ENCODE measurements around the gene ACOT12. TPM values are rescaled to one million over a fixed set of nuclear protein-coding genes. Genes with fewer than 3 reads are reported as not detected.

ACOT12 gene
- total and polyA plus RNA-seq, 2 donors (not counting 3 experiments of a cell fraction or from before 2014, with no cell fraction given): not detected

GRCh38 chr5:81405126-81405891 lies 11.4 kb upstream of the ACOT12 start:
- H3K9me1 ChIP-seq (replicated peaks; ENCODE audit: control insufficient read depth, extremely low read depth, insufficient read depth, low read length): no peaks in the 10 kb centered on the region
- H4K20me1 ChIP-seq (replicated peaks; ENCODE audit: control insufficient read depth, extremely low read depth, insufficient read depth, low read length): no peaks in the 10 kb centered on the region
- no peaks in the 10 kb centered on the region for H3K27me3 ChIP-seq (ENCODE audit: control insufficient read depth in 2 of 2, insufficient read depth in 2 of 2, low read length in 2 of 2)
- no peak for DNase-seq (ENCODE audit: low read depth, low spot score)
- POLR2A ChIA-PET: no interaction called here
- FAIRE-seq: no peak
- H3K9me3 ChIP-seq (replicated peaks; ENCODE audit: control insufficient read depth, insufficient read depth, low read length): no peaks in the 10 kb centered on the region
- CTCF ChIA-PET: interaction anchor here (0.8 kb wide), 1 partner anchor 20 kb away, joined by 3 read pairs; no protein-coding TSS in a partner anchor
- no peak overlapping the region for H3K27ac ChIP-seq (ENCODE audit: insufficient read depth, low read depth, low read length)
- no peaks in the 10 kb centered on the region for H3K4me1 ChIP-seq (ENCODE audit: control insufficient read depth, extremely low read depth, insufficient read depth, low read length)
- no peak for TF ChIP-seq CTCF (IDR thresholded peaks at IDR 0.05; ENCODE audit: extremely low read depth in 1 of 2, insufficient read depth in 1 of 2, low read depth in 1 of 2, low read length in 2 of 2)
- TF ChIP-seq FOS (IDR thresholded peaks at IDR 0.05; ENCODE audit: borderline replicate concordance, insufficient read depth, low read length): no peak
- no peak for TF ChIP-seq POLR2AphosphoS5 (IDR thresholded peaks at IDR 0.05; ENCODE audit: insufficient read depth, low read depth, low read length)
- TF ChIP-seq EZH2 (IDR thresholded peaks at IDR 0.05; ENCODE audit: borderline replicate concordance, low read depth, low read length, severe bottlenecking): no peak
- no peak for TF ChIP-seq MYC (IDR thresholded peaks at IDR 0.05; ENCODE audit: low read depth, low read length)
- TF ChIP-seq JUN (IDR thresholded peaks at IDR 0.05; ENCODE audit: borderline replicate concordance, insufficient read depth, insufficient read length, low read depth): no peak
- TF ChIP-seq MAX (IDR thresholded peaks at IDR 0.05; ENCODE audit: insufficient read depth, insufficient read length): no peak
- no peak for TF ChIP-seq POLR2A (IDR thresholded peaks at IDR 0.05; ENCODE audit: low read depth, low read length)
- TF ChIP-seq GATA2 (IDR thresholded peaks at IDR 0.05; ENCODE audit: insufficient read depth, insufficient read length, low read depth, low read length): no peak
- dilution Hi-C loops (cut with MboI; ENCODE audit: extremely low pct_ligation_motif_present, low sequenced_read_pairs): no loop called here
- BruUV-seq (replicated peaks): no TSS peak
- H3K4me3 ChIP-seq (replicated peaks in 1 of 3; ENCODE audit: insufficient read depth in 1 of 3, low read depth in 1 of 3, low read length in 3 of 3): no peak overlapping the region
- no peak overlapping the region for H3K4me2 ChIP-seq (ENCODE audit: insufficient read depth, low read length)
- intact Hi-C loops (cut with micrococcal nuclease): no loop called here
- H3K9ac ChIP-seq (replicated peaks; ENCODE audit: extremely low read depth, insufficient read depth, low read length): no peak overlapping the region
- H3K36me3 ChIP-seq (ENCODE audit: control insufficient read depth in 2 of 2, extremely low read depth in 1 of 2, insufficient read depth in 2 of 2, low read length in 2 of 2): no peaks in the 10 kb centered on the region
- H2AFZ ChIP-seq (ENCODE audit: low read depth, low read length): no peak overlapping the region
- H3K79me2 ChIP-seq (ENCODE audit: control insufficient read depth, insufficient read depth, low read length): no peaks in the 10 kb centered on the region
